ENCODE data around the gene CTAG1B. TPM values are rescaled to one million over a fixed set of nuclear protein-coding genes. Genes with fewer than 3 reads are reported as not detected.
"Not testable (repeated sequence)": the region's sequence is repeated elsewhere in the genome, so short reads cannot be mapped to it uniquely, and the experiment has no call there.

Gene CTAG1B
- total RNA-seq, 4 donors from 2014 or later = not detected

DNA sequence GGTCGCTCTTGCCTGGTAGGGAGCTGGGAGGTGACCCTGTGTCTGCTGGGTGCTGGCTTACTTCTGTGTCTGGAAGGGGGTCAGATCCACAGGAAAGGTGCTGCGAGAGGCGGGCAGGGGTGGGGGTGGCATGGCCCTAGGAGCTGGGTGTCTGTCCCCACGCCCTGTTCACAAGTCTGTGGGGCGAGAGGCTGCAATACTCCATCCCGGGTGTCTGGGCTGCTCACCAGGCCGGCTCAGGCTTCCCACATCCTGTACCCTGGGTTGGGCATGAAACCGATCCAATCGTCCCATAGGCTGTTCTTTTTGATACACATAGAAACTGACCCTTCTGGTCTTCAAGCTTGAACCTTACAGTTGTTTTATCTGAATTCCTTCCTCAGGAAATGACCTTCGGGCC, 35.3 kb upstream of the CTAG1B start:
- Histone ChIP-seq H3K9me3 (no peaks in the 10 kb centered on the region), H3K4me1 (no peaks in the 10 kb centered on the region), H3K36me3 (no peaks in the 10 kb centered on the region), H3K4me3 (no peak overlapping the region), H3K27ac (no peak overlapping the region), H3K27me3 (no peaks in the 10 kb centered on the region)
- WGBS, 2 donors (ENCODE audit: low coverage in 1 of 2) = 83% methylated on average over 1 of the region's 10 CpGs; no CpG with 5 or more reads in 1 of the 2 donors
- no peak for ATAC-seq
- TF ChIP-seq POLR2A (IDR thresholded peaks at IDR 0.05) (no peak), EP300 (IDR thresholded peaks at IDR 0.05) (no peak), POLR2AphosphoS5 (IDR thresholded peaks at IDR 0.05) (no peak)
- TF ChIP-seq, protein P1, sequence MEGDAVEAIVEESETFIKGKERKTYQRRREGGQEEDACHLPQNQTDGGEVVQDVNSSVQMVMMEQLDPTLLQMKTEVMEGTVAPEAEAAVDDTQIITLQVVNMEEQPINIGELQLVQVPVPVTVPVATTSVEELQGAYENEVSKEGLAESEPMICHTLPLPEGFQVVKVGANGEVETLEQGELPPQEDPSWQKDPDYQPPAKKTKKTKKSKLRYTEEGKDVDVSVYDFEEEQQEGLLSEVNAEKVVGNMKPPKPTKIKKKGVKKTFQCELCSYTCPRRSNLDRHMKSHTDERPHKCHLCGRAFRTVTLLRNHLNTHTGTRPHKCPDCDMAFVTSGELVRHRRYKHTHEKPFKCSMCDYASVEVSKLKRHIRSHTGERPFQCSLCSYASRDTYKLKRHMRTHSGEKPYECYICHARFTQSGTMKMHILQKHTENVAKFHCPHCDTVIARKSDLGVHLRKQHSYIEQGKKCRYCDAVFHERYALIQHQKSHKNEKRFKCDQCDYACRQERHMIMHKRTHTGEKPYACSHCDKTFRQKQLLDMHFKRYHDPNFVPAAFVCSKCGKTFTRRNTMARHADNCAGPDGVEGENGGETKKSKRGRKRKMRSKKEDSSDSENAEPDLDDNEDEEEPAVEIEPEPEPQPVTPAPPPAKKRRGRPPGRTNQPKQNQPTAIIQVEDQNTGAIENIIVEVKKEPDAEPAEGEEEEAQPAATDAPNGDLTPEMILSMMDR (IDR thresholded peaks at IDR 0.05) = no peak

DNA sequence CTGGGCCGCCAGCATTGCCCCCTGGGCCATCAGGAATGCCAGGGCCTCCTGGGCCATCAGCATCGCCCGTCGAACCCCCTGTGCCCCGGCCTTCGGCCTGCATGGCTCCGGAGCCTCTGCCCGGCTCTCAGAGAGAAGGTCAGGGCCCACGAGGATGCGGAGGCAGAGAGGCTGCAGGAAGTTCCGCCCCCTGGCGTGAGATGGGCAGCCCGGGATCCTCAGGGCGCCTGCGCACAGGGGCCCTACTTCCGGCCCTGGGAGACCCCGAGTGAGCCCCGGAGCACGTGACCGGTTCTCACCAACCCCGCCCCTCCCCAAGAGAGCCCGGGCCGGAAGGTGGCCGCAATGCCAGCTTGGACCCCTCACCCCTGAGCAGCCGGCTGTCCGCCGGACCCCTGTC, 34.3 kb upstream of the CTAG1B start, which contains the start of gene CTAG2:
Gene CTAG2 (minus strand): TSS at position 167 of the 400 bp plus-strand sequence. CDS start 64 bp downstream, at position 103.
- not testable (repeated sequence) for ATAC-seq

DNA sequence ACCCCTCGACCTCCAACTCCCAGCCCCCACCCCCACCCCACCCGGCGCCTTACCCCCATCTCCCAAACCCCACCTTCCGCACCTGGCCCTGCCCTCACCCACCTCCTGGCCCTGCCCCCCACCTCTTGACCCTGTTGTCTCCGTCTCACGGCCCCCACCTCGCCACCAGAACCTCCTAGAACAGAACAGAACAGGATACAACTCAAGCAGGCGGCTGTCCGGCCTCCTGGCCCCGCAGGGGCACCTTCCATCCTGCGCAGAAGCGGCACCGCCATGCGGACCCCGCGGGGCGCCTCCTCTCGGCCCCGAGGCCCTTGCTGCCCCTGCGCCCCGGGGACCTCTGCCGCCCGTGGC, 33.9 kb upstream of the CTAG1B start:
- no peak for ATAC-seq
- TF ChIP-seq, protein P1 (IDR thresholded peaks at IDR 0.05) = no peak
- TF ChIP-seq POLR2A (IDR thresholded peaks at IDR 0.05) (no peak), EP300 (IDR thresholded peaks at IDR 0.05) (no peak), POLR2AphosphoS5 (IDR thresholded peaks at IDR 0.05) (no peak)
- Histone ChIP-seq H3K4me1 (no peaks in the 10 kb centered on the region), H3K27me3 (no peaks in the 10 kb centered on the region), H3K4me3 (no peak overlapping the region), H3K9me3 (no peaks in the 10 kb centered on the region), H3K36me3 (no peaks in the 10 kb centered on the region), H3K27ac (no peak overlapping the region)
- WGBS, 2 donors (ENCODE audit: low coverage in 1 of 2) = 90 to 100% methylated on average over 1 to 2 of the region's 23 CpGs

More for the DNA sequence above, 34.3 kb upstream of the CTAG1B start, which contains the start of gene CTAG2:
- not testable (repeated sequence) for H3K4me1 ChIP-seq, H3K36me3 ChIP-seq, H3K9me3 ChIP-seq, H3K27ac ChIP-seq, H3K4me3 ChIP-seq, H3K27me3 ChIP-seq
- WGBS, 2 donors (ENCODE audit: low coverage in 1 of 2) = no CpG with 5 or more reads among the region's 27 CpGs

DNA sequence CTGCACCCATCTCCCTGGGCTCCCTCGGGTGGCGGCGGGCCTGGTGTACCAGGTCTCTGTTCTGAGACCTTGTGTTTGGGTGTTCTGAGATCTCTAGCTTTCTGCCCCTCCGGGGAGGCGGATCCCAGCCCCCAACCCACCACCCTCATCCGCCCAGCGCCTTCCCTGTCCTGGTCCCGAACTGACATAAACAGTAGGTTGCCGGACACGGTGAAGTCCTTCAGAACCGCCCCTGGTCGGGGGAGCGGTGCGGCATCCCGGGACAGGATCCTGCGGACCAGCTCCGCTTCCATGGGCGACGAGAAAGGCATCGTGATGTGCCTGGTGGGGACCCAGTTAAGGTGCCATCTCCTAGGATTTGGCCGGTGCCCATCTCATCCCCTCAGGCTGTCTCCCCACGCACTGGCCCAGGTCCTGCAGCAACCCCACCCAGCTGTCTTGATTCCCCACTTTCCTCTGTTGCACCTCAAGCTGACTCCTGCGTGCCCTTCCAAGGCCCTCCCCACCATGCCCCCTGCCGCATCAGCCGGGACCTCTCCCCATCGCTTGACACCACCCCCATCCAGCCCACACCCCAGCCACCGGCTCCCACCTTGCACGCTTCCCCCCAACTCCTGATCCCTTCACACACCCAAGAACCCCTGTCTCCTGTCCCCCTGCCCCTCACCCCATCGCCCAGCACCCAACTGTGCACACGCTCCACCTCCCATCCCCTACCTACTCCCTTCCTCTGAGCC, 33.4 kb upstream of the CTAG1B start:
- H3K27me3 ChIP-seq = no peaks in the 10 kb centered on the region
- TF ChIP-seq, protein P1 (IDR thresholded peaks at IDR 0.05) = no peak
- TF ChIP-seq POLR2AphosphoS5 (IDR thresholded peaks at IDR 0.05) = no peak
- no peak for TF ChIP-seq POLR2A (IDR thresholded peaks at IDR 0.05)
- no peak for TF ChIP-seq EP300 (IDR thresholded peaks at IDR 0.05)
- no peaks in the 10 kb centered on the region for H3K9me3 ChIP-seq
- H3K27ac ChIP-seq = no peak overlapping the region
- H3K4me1 ChIP-seq = no peaks in the 10 kb centered on the region
- no peak for ATAC-seq
- WGBS, 2 donors (ENCODE audit: low coverage in 1 of 2) = 91% methylated on average over 9 of the region's 30 CpGs; no CpG with 5 or more reads in 1 of the 2 donors
- H3K4me3 ChIP-seq = no peak overlapping the region
- H3K36me3 ChIP-seq = no peaks in the 10 kb centered on the region

DNA sequence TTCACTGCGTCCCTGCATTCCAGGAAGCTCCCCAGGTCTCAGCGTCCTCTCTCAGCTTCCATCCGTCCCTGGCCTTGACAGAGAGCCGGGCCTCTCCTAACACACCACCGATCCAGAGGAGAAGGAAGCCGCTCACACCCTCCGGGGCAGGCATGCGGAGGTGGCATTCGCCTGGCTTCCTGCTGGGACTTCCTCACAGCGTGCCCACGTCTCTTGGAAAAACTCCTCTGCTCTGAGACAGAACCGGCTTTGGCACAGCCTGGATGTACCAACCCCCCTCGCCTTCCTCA, 31.1 kb upstream of the CTAG1B start:
- ATAC-seq = no peak
- no peak overlapping the region for H3K4me3 ChIP-seq
- H3K9me3 ChIP-seq = no peaks in the 10 kb centered on the region
- H3K27me3 ChIP-seq = no peaks in the 10 kb centered on the region
- no peaks in the 10 kb centered on the region for H3K36me3 ChIP-seq
- TF ChIP-seq EP300 (IDR thresholded peaks at IDR 0.05) (no peak), POLR2A (IDR thresholded peaks at IDR 0.05) (no peak), POLR2AphosphoS5 (IDR thresholded peaks at IDR 0.05) (no peak)
- TF ChIP-seq, protein P1 (IDR thresholded peaks at IDR 0.05) = no peak
- H3K27ac ChIP-seq = no peak overlapping the region
- no CpG with 5 or more reads among the region's 13 CpGs for WGBS, 2 donors (ENCODE audit: low coverage in 1 of 2)
- no peaks in the 10 kb centered on the region for H3K4me1 ChIP-seq
